ENCODE measurements around the gene ARSD.
"Not testable (repeated sequence)": the region's sequence is repeated elsewhere in the genome, so short reads cannot be mapped to it uniquely, and the experiment has no call there.

Gene ARSD

DNA sequence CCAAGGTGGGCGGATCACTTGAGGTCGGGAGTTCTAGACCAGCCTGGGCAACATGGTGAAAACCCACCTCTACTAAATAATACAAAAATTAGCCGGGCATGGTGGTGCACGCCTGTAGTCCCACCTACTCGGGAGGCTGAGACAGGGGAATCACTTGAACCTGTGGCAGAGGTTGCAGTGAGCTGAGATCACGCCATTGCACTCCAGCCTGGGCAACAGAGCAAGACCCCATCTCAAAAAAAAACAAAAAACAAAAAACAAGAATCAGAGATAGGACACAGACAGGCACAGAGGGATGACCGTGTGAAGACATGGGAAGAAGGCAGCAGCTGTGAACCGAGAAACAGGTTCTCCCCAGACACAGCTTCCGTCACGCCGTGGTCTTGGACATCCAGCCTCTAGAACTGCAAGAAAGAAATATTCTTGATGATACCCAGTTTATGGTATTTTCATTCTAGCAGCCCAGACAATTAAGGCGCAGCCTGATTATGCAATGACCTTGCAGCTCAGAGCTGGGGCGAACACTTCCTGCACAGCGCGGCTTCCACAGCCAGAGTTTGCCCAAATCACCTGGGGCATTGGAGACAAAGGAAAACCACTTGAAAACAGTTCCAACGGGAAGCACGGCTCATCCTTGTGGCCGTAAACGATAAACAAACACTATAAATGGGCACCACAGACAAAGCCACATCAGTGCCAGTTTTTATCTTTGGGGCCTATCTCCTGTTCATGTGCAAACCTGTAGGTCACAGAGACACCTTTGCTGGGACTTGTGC is 4.2 kb upstream of the ARSD start:
- no peak for DNase-seq (ENCODE audit: extremely low read depth in 1 of 2, low read depth in 1 of 2)

DNA sequence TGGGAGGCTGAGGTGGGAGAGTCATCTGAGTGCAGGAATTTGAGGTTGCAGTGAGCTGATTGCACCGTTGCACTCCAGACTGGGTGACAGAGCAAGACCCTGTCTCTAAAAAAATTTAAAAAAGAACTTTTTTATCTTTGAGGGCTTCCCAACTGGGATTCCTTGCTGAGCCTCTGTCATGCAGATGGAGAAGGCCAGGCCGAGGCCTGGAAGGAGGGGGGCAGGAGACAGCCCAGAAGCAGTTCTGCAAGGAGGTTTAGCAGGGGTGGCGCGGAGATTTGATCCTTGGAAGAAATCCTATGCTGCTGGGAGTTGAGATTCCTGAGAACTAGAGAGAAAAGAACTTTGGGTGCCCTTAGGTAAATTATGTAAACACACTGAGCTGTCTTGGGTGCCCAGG is 2.5 kb upstream of the ARSD start:
- DNase-seq (ENCODE audit: extremely low read depth in 1 of 2, low read depth in 1 of 2): no peak

DNA sequence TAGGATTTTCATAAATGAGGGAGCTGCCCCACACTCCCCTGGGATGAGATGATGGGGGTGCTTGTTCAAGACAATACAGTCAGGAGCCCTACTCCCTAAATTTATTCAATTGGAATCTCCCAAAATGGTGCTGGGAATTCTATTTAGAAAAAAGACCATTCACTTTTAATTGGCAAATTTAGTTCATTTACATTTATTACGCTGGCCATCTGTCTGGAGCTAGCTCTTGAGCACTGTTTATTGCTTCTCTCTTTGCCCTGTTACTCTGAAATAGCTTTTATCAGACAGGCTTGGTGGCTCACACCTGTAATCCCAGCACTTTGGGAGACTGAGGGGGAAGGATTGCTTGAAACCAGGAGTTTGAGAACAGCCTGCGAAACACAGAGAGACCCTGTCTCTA is 2.0 kb upstream of the ARSD start:
- no peak for DNase-seq (ENCODE audit: extremely low read depth in 1 of 2, low read depth in 1 of 2)

DNA sequence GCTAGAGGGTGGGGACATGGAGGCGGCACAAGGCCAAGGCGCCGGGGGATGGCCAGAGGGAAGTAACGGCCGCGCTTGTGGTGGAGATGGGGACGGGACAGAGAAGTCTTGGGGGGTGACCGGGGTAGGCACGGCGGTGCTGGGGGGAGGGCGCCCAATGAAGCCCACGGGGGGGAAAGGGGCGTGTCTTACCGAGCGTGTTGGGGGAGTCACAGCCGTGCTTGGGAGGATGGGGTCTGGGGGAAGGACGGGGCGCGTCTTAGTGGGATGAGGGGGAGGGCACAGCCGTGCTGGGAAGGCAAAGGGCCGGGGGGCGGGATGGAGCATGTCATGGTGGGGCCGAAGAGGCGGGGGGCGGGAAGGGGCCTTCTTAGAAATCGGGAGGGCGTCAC is 952 bp downstream of the ARSD start:
- no peak for DNase-seq (ENCODE audit: extremely low read depth in 1 of 2, low read depth in 1 of 2)

DNA sequence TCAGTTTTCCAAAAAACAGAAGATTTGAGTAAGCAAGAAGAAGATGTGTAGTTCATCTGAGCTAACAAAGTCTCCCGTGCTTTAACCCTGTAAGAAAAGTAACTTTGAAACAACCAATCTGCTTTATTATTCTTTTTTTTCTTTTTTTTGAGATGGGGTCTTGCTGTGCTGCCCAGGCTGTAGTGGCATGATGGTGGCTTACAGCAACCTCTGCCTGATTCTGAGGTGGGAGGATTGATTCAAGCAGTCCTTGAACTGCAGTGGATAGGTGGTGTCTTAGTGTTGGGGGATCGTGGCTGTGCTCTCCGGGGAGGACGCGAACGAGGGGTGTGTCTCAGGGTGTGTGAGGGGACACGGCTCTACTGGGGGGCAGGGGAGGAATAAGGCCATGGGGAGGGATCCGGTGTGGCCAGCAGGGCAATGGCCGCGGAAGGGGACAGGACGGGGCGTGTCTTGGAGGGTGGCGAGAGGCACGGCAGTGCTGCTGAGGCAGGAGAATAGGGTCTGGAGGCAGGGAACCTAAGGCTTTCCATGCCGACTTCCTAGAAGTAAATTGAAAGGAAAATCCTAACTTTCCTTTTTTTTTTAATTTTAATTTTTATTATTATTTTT is 2.4 kb downstream of the ARSD start:
- DNase-seq (ENCODE audit: extremely low read depth in 1 of 2, low read depth in 1 of 2): no peak

- not testable (repeated sequence) for DNase-seq (ENCODE audit: extremely low read depth in 1 of 2, low read depth in 1 of 2)
These were observed 2.9 kb downstream of the ARSD start for GRCh38 chrX:2926255-2926654.

GRCh38 chrX:2924151-2924550 is 5.0 kb downstream of the ARSD start:
- no peak for DNase-seq (ENCODE audit: extremely low read depth in 1 of 2, low read depth in 1 of 2)

GRCh38 chrX:2921750-2922149 is 7.4 kb downstream of the ARSD start:
- no peak for DNase-seq (ENCODE audit: extremely low read depth in 1 of 2, low read depth in 1 of 2)

GRCh38 chrX:2921193-2921592 is 7.9 kb downstream of the ARSD start:
- DNase-seq (ENCODE audit: extremely low read depth in 1 of 2, low read depth in 1 of 2): no peak

DNA sequence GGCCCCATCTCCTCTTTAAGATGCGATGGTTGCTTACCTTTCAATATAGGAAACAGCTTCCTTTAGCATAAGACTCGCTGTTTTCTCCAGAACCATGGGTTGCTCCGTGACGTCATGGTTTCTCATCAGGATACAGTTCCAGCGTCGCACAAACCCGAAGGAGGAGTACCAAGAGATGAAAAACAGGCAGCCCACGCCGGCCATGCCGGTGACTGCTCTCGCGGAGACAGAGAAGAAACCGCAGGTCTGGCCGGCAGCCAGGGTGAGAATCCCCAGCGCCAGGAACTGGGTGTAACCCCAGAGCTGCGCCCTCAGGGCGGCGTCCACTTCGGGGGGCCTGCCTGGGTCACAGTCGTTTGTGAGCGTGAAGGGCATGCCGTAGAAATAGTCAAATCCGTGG is 11.4 kb downstream of the ARSD start:
- DNase-seq (ENCODE audit: extremely low read depth in 1 of 2, low read depth in 1 of 2): no peak

DNA sequence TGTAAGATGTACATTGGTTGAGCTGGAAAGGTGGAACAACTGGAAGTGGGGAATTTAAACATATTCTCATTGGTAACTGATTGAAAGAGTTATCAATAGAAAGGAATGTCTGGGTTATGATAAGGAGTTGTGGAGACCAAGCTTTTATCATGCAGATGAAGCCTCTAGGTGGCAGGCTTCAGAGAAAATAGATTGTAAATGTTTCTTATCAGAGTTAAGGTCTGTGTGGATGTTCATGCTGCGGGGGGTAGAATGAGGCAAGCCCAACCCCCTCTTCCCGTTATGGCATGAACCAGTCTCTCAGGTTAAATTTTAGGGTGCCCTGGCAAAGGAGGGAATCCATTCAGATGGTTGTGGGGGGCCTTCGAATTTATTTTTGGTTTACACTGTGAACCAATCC is 16.0 kb downstream of the ARSD start:
- DNase-seq (ENCODE audit: extremely low read depth in 1 of 2, low read depth in 1 of 2): no peak

DNA sequence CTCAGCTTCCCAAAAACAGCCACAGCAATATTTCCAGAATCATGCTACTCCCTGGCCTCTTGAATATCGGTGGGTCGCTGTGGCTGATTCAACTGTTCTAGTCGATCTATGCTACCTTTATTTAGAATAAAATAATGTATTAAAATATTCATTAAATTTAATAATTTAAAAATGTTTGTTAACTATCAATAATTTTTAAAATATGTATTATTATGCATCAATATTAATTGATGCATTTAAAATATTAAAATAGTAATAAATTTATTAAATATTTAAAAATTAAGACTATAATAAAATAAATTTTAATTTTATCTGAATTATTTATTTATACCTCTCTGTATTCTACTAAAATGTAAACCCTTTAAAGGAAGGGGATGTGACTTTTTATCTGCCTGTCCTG is 19.0 kb downstream of the ARSD start:
- no peak for DNase-seq (ENCODE audit: extremely low read depth in 1 of 2, low read depth in 1 of 2)

GRCh38 chrX:2908125-2908685 is 20.9 kb downstream of the ARSD start:
- no peak for DNase-seq (ENCODE audit: extremely low read depth in 1 of 2, low read depth in 1 of 2)

DNA sequence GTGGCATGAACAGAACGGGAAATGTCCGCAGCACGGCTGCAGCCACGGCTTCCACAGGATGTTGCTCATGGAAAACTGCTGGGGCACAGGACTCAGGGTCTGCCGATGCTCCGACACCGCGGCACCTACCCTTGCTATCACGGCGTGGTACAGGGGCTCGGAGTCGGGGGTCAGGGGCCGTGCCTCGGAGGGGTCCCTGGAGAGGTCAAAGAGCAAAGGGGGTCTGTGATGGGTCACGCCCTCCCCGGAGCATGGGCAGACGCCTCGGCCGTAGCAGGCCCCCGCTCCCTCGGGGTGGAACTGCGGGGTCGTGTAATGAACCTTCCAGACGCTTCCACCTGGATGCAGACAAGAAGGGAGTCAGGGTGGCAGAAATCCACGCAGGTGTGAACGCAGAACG is 21.8 kb downstream of the ARSD start:
- no peak for DNase-seq (ENCODE audit: extremely low read depth in 1 of 2, low read depth in 1 of 2)

DNA sequence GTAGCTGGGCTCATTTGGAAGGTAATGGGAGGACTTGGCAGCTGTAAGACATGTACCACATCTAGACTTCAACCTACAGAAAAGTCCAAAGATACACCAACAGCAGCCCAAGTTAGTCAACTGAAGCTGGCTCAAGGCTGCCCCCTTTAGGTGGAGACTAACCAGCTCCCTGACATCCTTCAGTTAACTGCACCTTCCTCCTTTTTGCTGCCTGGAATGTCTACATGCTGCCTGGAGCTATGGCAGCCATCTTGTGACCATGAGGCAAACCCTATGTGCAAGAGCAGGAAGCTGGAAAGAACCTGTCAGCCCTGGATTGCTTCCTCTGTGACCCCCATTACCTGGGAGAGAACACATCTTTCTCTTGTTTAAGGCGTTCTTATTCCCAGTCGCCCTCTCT is 25.8 kb downstream of the ARSD start:
- DNase-seq (ENCODE audit: extremely low read depth in 1 of 2, low read depth in 1 of 2): no peak

DNA sequence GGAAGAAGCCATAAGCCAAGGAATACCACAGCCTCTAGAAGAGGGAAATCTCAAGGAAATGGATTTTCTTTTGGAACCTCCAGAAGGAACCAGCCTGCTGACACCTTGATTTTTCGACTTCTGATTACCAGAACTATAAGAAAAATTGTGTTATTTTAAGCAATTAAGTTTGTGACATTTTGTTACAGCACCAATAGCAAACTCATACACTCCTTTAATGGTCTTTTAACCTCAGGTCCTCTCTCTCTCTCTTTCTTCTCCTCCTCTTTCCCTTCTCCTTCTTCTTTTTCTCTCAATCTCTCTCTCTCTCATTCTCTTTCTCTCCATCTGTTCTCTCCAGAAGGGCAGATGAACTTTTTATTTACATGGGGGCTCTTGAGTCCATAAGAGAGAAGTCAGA is 26.3 kb downstream of the ARSD start:
- no peak for DNase-seq (ENCODE audit: extremely low read depth in 1 of 2, low read depth in 1 of 2)

DNA sequence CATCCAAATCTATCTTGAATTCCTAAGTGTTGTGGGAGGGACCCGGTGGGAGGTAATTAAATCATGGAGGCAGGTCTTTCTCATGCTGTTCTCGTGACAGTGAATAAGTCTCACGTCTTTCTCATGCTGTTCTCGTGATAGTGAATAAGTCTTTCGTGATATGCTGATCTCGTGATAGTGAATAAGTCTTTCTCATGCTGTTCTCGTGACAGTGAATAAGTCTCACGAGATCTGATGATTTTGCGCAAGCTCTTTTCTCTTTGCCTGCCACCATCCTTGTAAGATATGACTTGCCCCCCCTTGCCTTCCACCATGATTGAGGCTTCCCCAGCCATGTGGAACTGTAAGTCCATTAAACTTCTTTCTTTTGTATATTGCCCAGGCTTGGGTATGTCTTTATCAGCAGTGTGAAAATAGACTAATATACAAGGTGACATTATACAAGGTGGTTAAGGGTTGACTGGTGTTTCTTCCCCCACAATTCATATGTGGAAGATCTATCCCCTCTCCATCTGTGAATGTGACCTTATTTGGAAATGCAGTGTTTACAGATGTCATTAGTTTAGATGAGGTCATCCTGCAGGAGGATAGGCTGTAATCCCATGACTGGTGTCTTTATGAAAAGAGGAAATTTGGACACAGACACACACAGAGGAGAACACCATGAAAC is 27.6 kb downstream of the ARSD start:
- no peak for DNase-seq (ENCODE audit: extremely low read depth in 1 of 2, low read depth in 1 of 2)

GRCh38 chrX:2898846-2899512 is 30.2 kb downstream of the ARSD start:
- DNase-seq (ENCODE audit: extremely low read depth in 1 of 2, low read depth in 1 of 2): no peak

GRCh38 chrX:2897690-2898623 is 31.2 kb downstream of the ARSD start:
- not testable (repeated sequence) for DNase-seq (ENCODE audit: extremely low read depth in 1 of 2, low read depth in 1 of 2)

- DNase-seq (ENCODE audit: extremely low read depth in 1 of 2, low read depth in 1 of 2): no peak
These were observed 31.8 kb downstream of the ARSD start for GRCh38 chrX:2897311-2897689.
